GM21619 (cell line): ENCODE results near the gene RASSF4.

ENCODE experiments used
- ATAC-seq: cut with Tn5 transposase; IDR thresholded peaks from one replicate; pipeline ENCODE4 v1.9.1; 2021; ENCODE audit not compliant: unreplicated experiment

Gene RASSF4

GRCh38 chr10:44985175-44985681 lies 25.6 kb downstream of the RASSF4 start:
- ATAC-seq, result no peak

GRCh38 chr10:44986179-44986578 lies 26.6 kb downstream of the RASSF4 start:
- no peak for ATAC-seq

- no peak for ATAC-seq
Observed at GRCh38 chr10:44986670-44987069, 27.1 kb downstream of the RASSF4 start.

- ATAC-seq, result no peak
Observed at GRCh38 chr10:44988957-44989585, 29.5 kb downstream of the RASSF4 start.

GRCh38 chr10:44989597-44990301 lies 30.1 kb downstream of the RASSF4 start:
- no peak for ATAC-seq

- no peak for ATAC-seq
Observed at GRCh38 chr10:44990302-44990655, 30.7 kb downstream of the RASSF4 start.

GRCh38 chr10:44990965-44991364 lies 31.4 kb downstream of the RASSF4 start:
- ATAC-seq, result no peak

- ATAC-seq, result no peak
Observed at GRCh38 chr10:44991571-44991970, 32.0 kb downstream of the RASSF4 start.

- no peak for ATAC-seq
Observed at GRCh38 chr10:44992070-44992731, 32.6 kb downstream of the RASSF4 start.

- no peak for ATAC-seq
Observed at GRCh38 chr10:44992732-44993225, 33.2 kb downstream of the RASSF4 start.

- ATAC-seq, result no peak
Observed at GRCh38 chr10:44993226-44993921, 33.8 kb downstream of the RASSF4 start.

GRCh38 chr10:44993922-44994751 lies 34.5 kb downstream of the RASSF4 start:
- ATAC-seq, result no peak

GRCh38 chr10:44994752-44995530 lies 35.3 kb downstream of the RASSF4 start:
- no peak for ATAC-seq

GRCh38 chr10:44995581-44995913 lies 35.9 kb downstream of the RASSF4 start:
- no peak for ATAC-seq

GRCh38 chr10:44995914-44996669 lies 36.5 kb downstream of the RASSF4 start:
- ATAC-seq, result no peak

GRCh38 chr10:44997105-44997748 lies 37.6 kb downstream of the RASSF4 start:
- ATAC-seq, result no peak

- no peak for ATAC-seq
Observed at GRCh38 chr10:44998146-44998631, 38.6 kb downstream of the RASSF4 start.

GRCh38 chr10:45000138-45000751 lies 40.6 kb downstream of the RASSF4 start:
- ATAC-seq, result no peak
